Body of pancreas (tissue), 4 donors: ENCODE results near the gene PRDM15. TPM values are rescaled to one million over a fixed set of nuclear protein-coding genes. Genes with fewer than 3 reads are reported as not detected.
A peak's percentile ranks its signal among the peaks of the same experiment; 100 is the strongest.

Source experiments
- ATAC-seq: fragments of 150-250 bp; one replicate; pipeline ENCODE4 v1.9.1; 2016
- DNase-seq, 4 donors: peaks; one replicate each; pipeline ENCODE4 v3.0.0-alpha.2; 2019
- H3K27ac ChIP-seq, 4 donors: fragments of 200-600 bp; sonication (generic); 1 replicate in 3 of 4; 2 replicates in 1 of 4; pipeline versions ENCODE4 v1.5.1 to v1.6.1; 2016 to 2019; ENCODE audit warnings: mild to moderate bottlenecking in 1 of 4, mixed read lengths in 1 of 4, moderate library complexity in 1 of 4
- H3K27me3 ChIP-seq, 2 donors: fragments of 200-600 bp; sonication (generic); one replicate each; pipeline ENCODE4 v1.6.0; 2016; ENCODE audit warnings: mild to moderate bottlenecking in 1 of 2
- H3K36me3 ChIP-seq, 2 donors: fragments of 200-600 bp; sonication (generic); replicated peaks in 1 of 2; 2 replicates each; pipeline ENCODE4 v1.5.1; 2016; ENCODE audit warnings: low read depth in 2 of 2; ENCODE audit not compliant: insufficient read depth in 1 of 2
- H3K4me1 ChIP-seq: fragments of 200-600 bp; sonication (generic); one replicate; pipeline ENCODE4 v1.6.0; 2016
- H3K4me3 ChIP-seq, 2 donors: fragments of 200-600 bp; sonication (generic); 1 replicate in 1 of 2; 2 replicates in 1 of 2; pipeline ENCODE4 v1.5.1; 2016 to 2019
- H3K9me3 ChIP-seq, 3 donors: fragments of 200-600 bp; sonication (generic); 1 replicate in 2 of 3; 2 replicates in 1 of 3; pipeline ENCODE4 v1.5.1; 2016
- POLR2A ChIP-seq, 3 donors: fragments of 450-650 bp; IDR thresholded peaks; one replicate each; pipeline ENCODE4 v1.6.1; 2016; ENCODE audit warnings: antibody characterized with exemption in 3 of 3, mild to moderate bottlenecking in 2 of 3
- WGBS, 2 donors: methylation state at CpG; one replicate each; pipeline ENCODE4 v1.1.5; 2017; 5-methylcytosine and 5-hydroxymethylcytosine counted together
- intact Hi-C: fragments of 100-400 bp; cut with DNase I; formaldehyde crosslinking; loops from one replicate; pipeline ENCODE4 v1.15.1; 2023
- total RNA-seq, 2 donors: library from RNA; depleted of rRNA; stranded (reverse); fragments of >200 nt; gene quantifications; one replicate each; pipeline ENCODE4 v1.1.0, GENCODE V29; 2016
- TF ChIP-seq, protein P1 (sequence below), 7 experiments: fragments of 450-650 bp in 4 of 7; fragments of 200-600 bp in 3 of 7; sonication (generic) in 3 of 7; IDR thresholded peaks; one replicate each; pipeline ENCODE4 v1.5.1; 2016 to 2019; ENCODE audit warnings: antibody characterized with exemption in 7 of 7

The PRDM15 gene
- total RNA-seq, 2 donors from 2014 or later = 3.1 to 6.9 TPM

DNA sequence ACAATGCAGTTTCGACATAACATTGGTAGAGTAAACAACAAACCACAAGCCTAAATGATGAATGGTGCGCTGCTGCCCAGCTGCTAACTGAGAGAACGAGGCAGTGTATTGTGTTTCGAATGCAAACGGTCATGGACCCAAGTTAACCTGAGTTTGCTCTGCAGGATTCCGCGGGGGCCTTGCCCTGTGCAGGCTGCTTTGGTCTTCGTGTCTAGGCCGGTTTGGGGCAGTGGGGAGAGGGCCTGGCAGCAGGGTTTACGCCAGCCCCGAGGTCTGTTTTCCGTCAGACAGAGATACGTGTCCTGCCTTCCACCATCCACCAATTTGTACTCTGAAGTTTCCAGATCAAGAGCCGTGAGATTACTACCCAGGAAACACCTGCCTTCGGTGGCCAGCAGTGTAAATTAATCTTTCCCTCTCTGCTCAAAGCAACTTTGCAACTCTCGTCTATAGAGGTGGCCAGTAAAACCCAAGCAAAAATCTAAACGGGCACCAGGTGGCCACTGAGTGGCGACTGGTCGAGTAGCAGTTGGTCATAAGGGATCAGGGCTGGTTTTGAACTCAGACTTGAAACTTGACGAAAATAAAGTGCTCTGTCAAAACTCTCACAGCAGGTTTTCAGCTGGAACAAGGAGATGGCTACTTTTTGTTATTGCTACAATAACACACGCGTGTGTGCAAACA, 6.3 kb upstream of the PRDM15 start:
- peak; percentile 55 for ATAC-seq
- intact Hi-C loops = no loop called here
- WGBS, 2 donors = 37 to 53% methylated on average over 21 to 22 of the region's 22 CpGs
- peak in 2 of 4 donors; percentile 25 to 49 for DNase-seq
- TF ChIP-seq POLR2A (IDR thresholded peaks at IDR 0.05) = no peak
- TF ChIP-seq, protein P1, sequence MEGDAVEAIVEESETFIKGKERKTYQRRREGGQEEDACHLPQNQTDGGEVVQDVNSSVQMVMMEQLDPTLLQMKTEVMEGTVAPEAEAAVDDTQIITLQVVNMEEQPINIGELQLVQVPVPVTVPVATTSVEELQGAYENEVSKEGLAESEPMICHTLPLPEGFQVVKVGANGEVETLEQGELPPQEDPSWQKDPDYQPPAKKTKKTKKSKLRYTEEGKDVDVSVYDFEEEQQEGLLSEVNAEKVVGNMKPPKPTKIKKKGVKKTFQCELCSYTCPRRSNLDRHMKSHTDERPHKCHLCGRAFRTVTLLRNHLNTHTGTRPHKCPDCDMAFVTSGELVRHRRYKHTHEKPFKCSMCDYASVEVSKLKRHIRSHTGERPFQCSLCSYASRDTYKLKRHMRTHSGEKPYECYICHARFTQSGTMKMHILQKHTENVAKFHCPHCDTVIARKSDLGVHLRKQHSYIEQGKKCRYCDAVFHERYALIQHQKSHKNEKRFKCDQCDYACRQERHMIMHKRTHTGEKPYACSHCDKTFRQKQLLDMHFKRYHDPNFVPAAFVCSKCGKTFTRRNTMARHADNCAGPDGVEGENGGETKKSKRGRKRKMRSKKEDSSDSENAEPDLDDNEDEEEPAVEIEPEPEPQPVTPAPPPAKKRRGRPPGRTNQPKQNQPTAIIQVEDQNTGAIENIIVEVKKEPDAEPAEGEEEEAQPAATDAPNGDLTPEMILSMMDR (IDR thresholded peaks at IDR 0.05) = peak in 3 of 7 experiments; percentile 25 to 35 (median 31)
- no peak overlapping the region for H3K4me3 ChIP-seq
- H3K36me3 ChIP-seq = peaks cover 0 to 2% of the 10 kb centered on the region in 2 donors
- peaks cover 6% of the 10 kb centered on the region for H3K4me1 ChIP-seq
- peak overlapping the region in 2 of 4 donors; percentile 13 to 28 for H3K27ac ChIP-seq
- H3K9me3 ChIP-seq = no peaks in the 10 kb centered on the region
- H3K27me3 ChIP-seq = no peaks in the 10 kb centered on the region

DNA sequence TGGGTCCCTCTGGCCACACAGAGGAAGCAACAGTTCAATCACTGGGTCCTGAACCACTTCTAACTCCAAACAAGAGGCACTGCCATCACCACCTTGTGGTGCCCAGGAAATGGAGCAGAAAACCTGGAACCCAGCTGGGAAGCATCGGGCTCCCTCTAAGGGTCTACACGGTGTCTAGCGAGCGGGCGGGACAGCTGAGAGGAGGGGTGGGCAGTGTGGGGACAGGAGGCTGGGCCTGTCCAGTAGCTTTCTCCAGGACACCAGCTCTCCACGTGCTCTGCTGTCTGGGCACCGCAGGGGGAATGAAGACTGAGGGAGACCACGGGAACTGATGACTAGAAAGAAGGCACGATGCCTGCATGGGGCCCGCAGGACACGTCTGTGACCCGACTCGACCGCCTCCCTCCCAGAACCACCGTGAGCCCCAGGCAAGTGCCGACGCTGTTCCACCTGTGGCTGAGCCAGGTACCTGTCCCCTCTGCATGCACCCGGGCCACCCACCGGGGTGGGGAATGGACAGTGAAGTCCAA, 5.4 kb upstream of the PRDM15 start:
- H3K27ac ChIP-seq = no peak overlapping the region
- ATAC-seq = no peak
- H3K9me3 ChIP-seq = no peaks in the 10 kb centered on the region
- H3K27me3 ChIP-seq = no peaks in the 10 kb centered on the region
- intact Hi-C loops = no loop called here
- 87 to 88% methylated on average over 16 to 19 of the region's 19 CpGs for WGBS, 2 donors
- TF ChIP-seq POLR2A (IDR thresholded peaks at IDR 0.05) = no peak
- TF ChIP-seq, protein P1 (IDR thresholded peaks at IDR 0.05) = no peak
- peaks cover 13% of the 10 kb centered on the region for H3K4me1 ChIP-seq
- no peak overlapping the region for H3K4me3 ChIP-seq
- DNase-seq = no peak
- peaks cover 0 to 2% of the 10 kb centered on the region in 2 donors for H3K36me3 ChIP-seq

DNA sequence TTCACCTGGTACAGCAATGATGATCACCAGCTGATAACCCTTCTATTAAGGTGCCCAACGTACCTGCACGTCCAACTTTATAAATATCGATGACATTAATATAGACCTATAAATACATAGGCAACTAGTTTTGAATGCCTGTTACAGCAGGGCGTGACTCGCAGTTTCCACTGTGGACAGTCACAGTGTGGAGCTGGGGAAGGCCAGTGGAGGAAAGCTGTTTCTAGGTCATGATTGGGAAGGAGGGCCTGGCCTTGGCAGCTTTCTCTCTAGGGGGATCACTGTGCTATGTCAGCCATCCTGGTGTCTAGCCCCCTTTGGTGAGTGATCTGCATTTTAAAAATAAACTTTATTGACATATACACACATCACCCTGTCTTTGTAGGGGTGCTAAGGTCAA, 4.4 kb upstream of the PRDM15 start:
- no peaks in the 10 kb centered on the region for H3K27me3 ChIP-seq
- DNase-seq (no peak), ATAC-seq (no peak)
- 91 to 93% methylated on average over 5 of the region's 5 CpGs for WGBS, 2 donors
- no peak overlapping the region for H3K27ac ChIP-seq
- TF ChIP-seq, protein P1 (IDR thresholded peaks at IDR 0.05) = no peak
- no peak for TF ChIP-seq POLR2A (IDR thresholded peaks at IDR 0.05)
- H3K4me1 ChIP-seq = peaks cover 14% of the 10 kb centered on the region
- no peak overlapping the region for H3K4me3 ChIP-seq
- intact Hi-C loops = no loop called here
- H3K36me3 ChIP-seq = peaks cover 0 to 2% of the 10 kb centered on the region in 2 donors
- no peaks in the 10 kb centered on the region for H3K9me3 ChIP-seq

DNA sequence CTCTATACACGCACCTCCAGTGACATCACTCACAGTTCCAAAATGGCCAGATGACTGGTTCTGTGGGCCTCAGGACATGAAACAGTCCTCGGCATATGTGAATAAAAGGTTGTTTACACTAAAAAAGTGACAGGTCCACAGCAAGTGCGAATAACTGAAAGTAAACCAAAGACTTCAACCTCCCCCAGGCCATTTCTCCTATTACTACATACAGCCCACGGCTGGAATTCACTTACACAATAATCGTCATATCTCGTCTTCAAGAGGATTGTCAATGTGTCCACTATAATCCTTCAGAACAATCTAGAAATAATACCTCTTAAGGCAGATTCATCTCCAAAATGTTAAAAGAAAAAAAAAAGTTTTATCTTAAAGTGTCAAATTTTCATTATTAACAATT, 1.9 kb upstream of the PRDM15 start:
- intact Hi-C loops = no loop called here
- Histone ChIP-seq H3K4me3 (no peak overlapping the region), H3K36me3 (no peaks in the 10 kb centered on the region), H3K4me1 (peaks cover 17% of the 10 kb centered on the region), H3K27me3 (no peaks in the 10 kb centered on the region), H3K27ac (no peak overlapping the region), H3K9me3 (no peaks in the 10 kb centered on the region)
- WGBS, 2 donors = 84 to 94% methylated on average over 6 of the region's 6 CpGs
- DNase-seq (no peak), ATAC-seq (no peak)
- TF ChIP-seq, protein P1 (IDR thresholded peaks at IDR 0.05) = no peak
- TF ChIP-seq POLR2A (IDR thresholded peaks at IDR 0.05) = no peak

DNA sequence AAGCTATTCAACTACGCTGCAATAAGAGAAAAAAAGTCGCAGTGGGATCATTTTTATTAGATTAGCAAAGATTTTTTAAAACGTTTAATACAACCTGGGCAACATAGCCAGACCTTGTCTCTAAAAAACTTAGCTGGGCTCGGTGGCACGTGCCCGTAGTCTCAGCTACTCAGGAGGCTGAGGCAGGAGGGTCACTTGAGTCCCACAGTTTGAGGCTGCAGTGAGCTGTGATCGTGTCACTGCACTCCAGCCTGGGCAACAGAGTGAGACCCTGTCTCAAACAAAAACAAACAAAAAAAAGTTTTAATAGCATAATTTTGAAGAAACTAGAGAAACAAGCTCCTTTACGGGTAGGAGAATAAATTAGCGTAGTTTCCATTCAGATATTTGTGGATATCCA, 1.0 kb upstream of the PRDM15 start:
- DNase-seq = no peak
- TF ChIP-seq POLR2A (IDR thresholded peaks at IDR 0.05) = no peak
- TF ChIP-seq, protein P1 (IDR thresholded peaks at IDR 0.05) = no peak
- no peaks in the 10 kb centered on the region for H3K27me3 ChIP-seq
- H3K9me3 ChIP-seq = no peaks in the 10 kb centered on the region
- no peak for ATAC-seq
- peaks cover 17% of the 10 kb centered on the region for H3K4me1 ChIP-seq
- peak overlapping the region in 1 of 4 donors; percentile 92 for H3K27ac ChIP-seq
- H3K4me3 ChIP-seq = no peak overlapping the region
- intact Hi-C loops = no loop called here
- no peaks in the 10 kb centered on the region for H3K36me3 ChIP-seq
- WGBS, 2 donors = 85 to 86% methylated on average over 9 of the region's 9 CpGs
